Measurements from ENCODE around the gene CNTNAP5. TPM values are rescaled to one million over a fixed set of nuclear protein-coding genes. Genes with fewer than 3 reads are reported as not detected.

CNTNAP5 gene
- total RNA-seq, 1 experiment from 2014 or later: not detected

DNA sequence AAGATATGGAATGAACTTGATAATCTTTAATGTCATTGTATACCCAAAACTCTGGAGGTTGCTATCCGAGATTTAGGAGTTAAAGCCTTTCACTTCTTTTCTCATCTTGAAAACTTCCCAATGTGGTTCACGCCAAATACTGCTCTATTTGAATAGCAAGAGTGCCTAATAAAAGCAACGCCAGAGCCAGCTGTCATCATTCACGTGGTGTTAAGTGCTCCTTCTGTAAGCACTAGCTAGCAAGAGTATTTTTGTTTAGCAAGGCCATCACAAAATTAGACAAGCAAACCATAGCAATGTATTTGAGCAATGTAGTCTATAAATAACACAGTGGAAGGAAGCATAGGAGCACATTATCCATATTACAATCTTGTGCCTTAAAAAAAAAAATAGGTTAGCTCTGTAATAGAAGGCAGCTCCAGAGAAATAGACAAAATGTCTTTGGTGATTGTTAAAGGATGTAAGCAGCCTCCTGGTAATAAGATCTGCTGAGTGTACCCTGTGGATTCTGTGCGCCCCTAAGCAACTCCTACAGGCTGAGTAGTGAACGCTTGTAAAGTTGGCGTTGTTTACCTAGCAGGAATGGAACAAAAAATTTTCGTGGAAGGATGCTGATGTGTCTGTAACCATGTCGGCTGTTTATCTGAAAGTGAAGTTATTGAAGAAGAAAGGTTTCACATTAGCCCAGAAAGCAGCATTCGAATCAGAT, 518.0 kb downstream of the CNTNAP5 start:
- Mint-ChIP-seq H3K27ac (ENCODE audit: unreplicated experiment) (no peak overlapping the region), H3K9me3 (ENCODE audit: low read depth, unreplicated experiment) (peaks cover 11% of the 10 kb centered on the region), H3K4me3 (ENCODE audit: low read depth, unreplicated experiment) (no peak overlapping the region), H3K4me1 (ENCODE audit: low read depth, unreplicated experiment) (no peaks in the 10 kb centered on the region), H3K27me3 (ENCODE audit: unreplicated experiment) (no peaks in the 10 kb centered on the region), H3K36me3 (ENCODE audit: insufficient read depth, unreplicated experiment) (no peaks in the 10 kb centered on the region)
- intact Hi-C loops (cut with micrococcal nuclease; ENCODE audit: unreplicated experiment): no loop called here
- no TSS peak for BruUV-seq (replicated peaks)
- CTCF ChIA-PET: no interaction called here
- TF ChIP-seq, protein P1, sequence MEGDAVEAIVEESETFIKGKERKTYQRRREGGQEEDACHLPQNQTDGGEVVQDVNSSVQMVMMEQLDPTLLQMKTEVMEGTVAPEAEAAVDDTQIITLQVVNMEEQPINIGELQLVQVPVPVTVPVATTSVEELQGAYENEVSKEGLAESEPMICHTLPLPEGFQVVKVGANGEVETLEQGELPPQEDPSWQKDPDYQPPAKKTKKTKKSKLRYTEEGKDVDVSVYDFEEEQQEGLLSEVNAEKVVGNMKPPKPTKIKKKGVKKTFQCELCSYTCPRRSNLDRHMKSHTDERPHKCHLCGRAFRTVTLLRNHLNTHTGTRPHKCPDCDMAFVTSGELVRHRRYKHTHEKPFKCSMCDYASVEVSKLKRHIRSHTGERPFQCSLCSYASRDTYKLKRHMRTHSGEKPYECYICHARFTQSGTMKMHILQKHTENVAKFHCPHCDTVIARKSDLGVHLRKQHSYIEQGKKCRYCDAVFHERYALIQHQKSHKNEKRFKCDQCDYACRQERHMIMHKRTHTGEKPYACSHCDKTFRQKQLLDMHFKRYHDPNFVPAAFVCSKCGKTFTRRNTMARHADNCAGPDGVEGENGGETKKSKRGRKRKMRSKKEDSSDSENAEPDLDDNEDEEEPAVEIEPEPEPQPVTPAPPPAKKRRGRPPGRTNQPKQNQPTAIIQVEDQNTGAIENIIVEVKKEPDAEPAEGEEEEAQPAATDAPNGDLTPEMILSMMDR (IDR thresholded peaks at IDR 0.05; ENCODE audit: unreplicated experiment): no peak
- no peak for DNase-seq

DNA sequence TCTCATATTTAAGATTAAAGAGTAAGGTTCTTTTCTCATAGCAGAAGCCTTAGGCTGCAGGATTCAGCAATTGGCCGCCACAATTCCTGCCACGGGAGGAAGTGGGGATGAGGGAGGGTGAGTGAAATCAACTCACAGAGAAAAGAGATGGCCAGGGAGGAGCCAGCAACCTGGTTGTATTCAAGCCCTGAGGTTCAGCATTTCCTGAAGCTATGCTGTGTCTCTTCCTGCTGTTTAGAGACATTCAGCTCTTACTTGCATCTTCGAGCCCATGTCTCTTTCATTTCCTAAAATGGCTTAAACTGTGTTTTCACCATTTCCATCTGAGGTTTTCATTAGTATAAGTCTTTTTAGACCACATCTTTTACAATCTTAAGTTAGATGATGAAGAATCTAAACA, 522.6 kb downstream of the CNTNAP5 start:
- BruUV-seq (replicated peaks): no TSS peak
- Mint-ChIP-seq H3K4me3 (ENCODE audit: low read depth, unreplicated experiment) (no peak overlapping the region), H3K27me3 (ENCODE audit: unreplicated experiment) (no peaks in the 10 kb centered on the region), H3K4me1 (ENCODE audit: low read depth, unreplicated experiment) (no peaks in the 10 kb centered on the region), H3K9me3 (ENCODE audit: low read depth, unreplicated experiment) (peaks cover under 1% of the 10 kb centered on the region), H3K36me3 (ENCODE audit: insufficient read depth, unreplicated experiment) (no peaks in the 10 kb centered on the region), H3K27ac (ENCODE audit: unreplicated experiment) (no peak overlapping the region)
- TF ChIP-seq, protein P1 (IDR thresholded peaks at IDR 0.05; ENCODE audit: unreplicated experiment): no peak
- CTCF ChIA-PET: interaction anchor here (0.6 kb wide), 1 partner anchor 13 kb away, joined by 5 read pairs; no protein-coding TSS in a partner anchor
- no peak for DNase-seq
- intact Hi-C loops (cut with micrococcal nuclease; ENCODE audit: unreplicated experiment): no loop called here

DNA sequence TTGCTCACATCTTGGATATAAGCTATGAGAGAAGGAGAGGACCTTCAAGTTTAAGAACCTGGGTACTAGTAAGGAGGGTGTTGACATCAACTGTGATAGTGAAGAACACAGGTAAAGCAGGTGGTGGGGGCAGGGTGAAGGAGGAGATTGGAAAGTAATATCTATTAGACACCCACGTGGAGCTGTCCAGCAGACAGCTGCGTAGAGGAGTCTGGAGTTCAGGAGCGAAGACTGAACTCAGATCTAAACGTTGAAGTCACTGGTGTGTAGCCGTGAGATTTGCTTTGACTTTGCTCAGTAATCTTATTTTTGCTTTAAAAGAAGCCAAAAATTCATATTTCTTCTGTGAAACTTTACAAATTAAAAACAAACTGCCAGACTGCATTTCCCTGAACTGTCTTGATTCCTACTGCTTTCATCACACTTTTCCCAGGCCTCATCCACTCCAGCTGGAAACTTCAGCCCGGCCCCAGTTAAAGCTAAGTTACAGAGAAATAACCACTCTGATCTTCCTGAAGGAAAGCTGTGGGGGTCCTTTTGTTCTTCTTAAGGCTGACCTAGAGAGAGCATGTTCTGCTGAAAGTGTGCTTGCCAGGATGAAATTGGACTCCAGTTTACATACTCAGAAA, 533.3 kb downstream of the CNTNAP5 start:
- intact Hi-C loops (cut with micrococcal nuclease; ENCODE audit: unreplicated experiment): no loop called here
- CTCF ChIA-PET: no interaction called here
- Mint-ChIP-seq H3K4me3 (ENCODE audit: low read depth, unreplicated experiment) (no peak overlapping the region), H3K36me3 (ENCODE audit: insufficient read depth, unreplicated experiment) (no peaks in the 10 kb centered on the region), H3K27me3 (ENCODE audit: unreplicated experiment) (no peaks in the 10 kb centered on the region), H3K9me3 (ENCODE audit: low read depth, unreplicated experiment) (peaks cover 27% of the 10 kb centered on the region), H3K27ac (ENCODE audit: unreplicated experiment) (no peak overlapping the region), H3K4me1 (ENCODE audit: low read depth, unreplicated experiment) (no peaks in the 10 kb centered on the region)
- no peak for DNase-seq
- no TSS peak for BruUV-seq (replicated peaks)
- TF ChIP-seq, protein P1 (IDR thresholded peaks at IDR 0.05; ENCODE audit: unreplicated experiment): no peak

DNA sequence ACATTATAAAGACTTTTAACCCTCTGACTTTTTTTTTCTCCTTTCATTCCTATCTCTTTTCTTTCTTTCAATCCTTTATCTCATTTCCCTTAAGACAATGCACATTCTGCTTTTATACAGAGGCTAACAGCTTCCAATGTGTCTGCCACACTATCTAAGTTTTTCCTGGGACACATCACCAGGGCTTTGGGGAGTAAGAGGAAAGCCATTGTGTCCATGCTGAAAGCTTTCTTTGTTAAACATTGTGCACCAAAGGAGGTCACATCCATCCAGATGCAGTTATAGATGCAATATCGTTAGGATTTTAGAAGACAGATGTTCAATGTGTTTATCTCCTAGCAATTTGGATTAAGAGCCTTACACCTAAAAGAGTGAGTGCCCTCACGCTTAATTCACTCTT, 534.1 kb downstream of the CNTNAP5 start:
- no peaks in the 10 kb centered on the region for H3K27me3 Mint-ChIP-seq (ENCODE audit: unreplicated experiment)
- no TSS peak for BruUV-seq (replicated peaks)
- CTCF ChIA-PET: no interaction called here
- TF ChIP-seq, protein P1 (IDR thresholded peaks at IDR 0.05; ENCODE audit: unreplicated experiment): no peak
- H3K9me3 Mint-ChIP-seq (ENCODE audit: low read depth, unreplicated experiment): peaks cover 27% of the 10 kb centered on the region
- no peaks in the 10 kb centered on the region for H3K36me3 Mint-ChIP-seq (ENCODE audit: insufficient read depth, unreplicated experiment)
- no peak for DNase-seq
- no peaks in the 10 kb centered on the region for H3K4me1 Mint-ChIP-seq (ENCODE audit: low read depth, unreplicated experiment)
- H3K27ac Mint-ChIP-seq (ENCODE audit: unreplicated experiment): no peak overlapping the region
- H3K4me3 Mint-ChIP-seq (ENCODE audit: low read depth, unreplicated experiment): no peak overlapping the region
- intact Hi-C loops (cut with micrococcal nuclease; ENCODE audit: unreplicated experiment): no loop called here
